CD4-positive, alpha-beta T cell treated with Interleukin-1 beta for 1 hour (primary cell): Measurements from ENCODE around the gene TFB2M.
"Not testable (repeated sequence)": the region's sequence is repeated elsewhere in the genome, so short reads cannot be mapped to it uniquely, and the experiment has no call there.

Experiments
- DNase-seq, 2 donors: peaks; one replicate each; pipeline ENCODE4 v3.0.0-alpha.2; 2020 to 2022

Gene TFB2M, protein sequence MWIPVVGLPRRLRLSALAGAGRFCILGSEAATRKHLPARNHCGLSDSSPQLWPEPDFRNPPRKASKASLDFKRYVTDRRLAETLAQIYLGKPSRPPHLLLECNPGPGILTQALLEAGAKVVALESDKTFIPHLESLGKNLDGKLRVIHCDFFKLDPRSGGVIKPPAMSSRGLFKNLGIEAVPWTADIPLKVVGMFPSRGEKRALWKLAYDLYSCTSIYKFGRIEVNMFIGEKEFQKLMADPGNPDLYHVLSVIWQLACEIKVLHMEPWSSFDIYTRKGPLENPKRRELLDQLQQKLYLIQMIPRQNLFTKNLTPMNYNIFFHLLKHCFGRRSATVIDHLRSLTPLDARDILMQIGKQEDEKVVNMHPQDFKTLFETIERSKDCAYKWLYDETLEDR

DNA sequence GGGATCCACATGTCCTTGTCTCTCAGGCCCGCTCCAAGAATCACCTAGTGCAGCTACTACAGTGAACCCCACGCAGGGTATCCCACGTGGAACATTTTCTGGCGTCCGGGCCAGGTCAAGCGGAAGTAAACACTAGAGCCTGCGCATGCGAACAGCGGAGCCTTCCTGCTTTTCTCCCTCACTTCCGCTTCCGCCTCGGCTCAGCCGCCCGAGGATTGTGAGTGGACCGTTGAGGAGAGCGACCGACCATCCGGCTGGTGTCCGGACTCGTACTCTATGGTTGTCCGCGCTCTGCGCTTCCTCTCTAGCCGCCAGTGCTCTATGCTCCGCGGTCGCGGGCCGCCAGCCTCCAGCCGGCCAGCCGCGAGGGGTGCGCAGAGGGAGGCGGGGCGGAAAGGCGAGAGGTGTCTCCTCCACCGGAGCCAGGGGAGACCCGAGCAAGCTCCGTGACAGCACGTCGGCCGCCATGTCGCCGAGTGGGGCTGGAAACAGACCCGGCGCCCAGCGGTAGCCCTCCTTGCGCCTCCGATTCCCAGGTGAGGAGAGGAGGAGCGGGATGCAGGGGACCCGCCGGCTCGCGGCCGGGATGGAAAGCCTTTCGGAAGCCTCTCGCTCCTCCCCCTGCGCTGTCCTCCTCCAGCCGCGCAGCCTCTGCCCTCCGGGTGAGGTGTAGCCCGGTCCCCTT lies at the start of gene TFB2M, which contains the start of gene CNST:
TFB2M (minus strand) TSS at position 134 of the 685 bp plus-strand sequence; CDS start at position 11, 123 bp downstream.
CNST (plus strand) TSS at position 329 of the 685 bp plus-strand sequence. CDS start 25,107 bp downstream, outside the sequence.
- DNase-seq: peak; percentile 93 to 96

DNA sequence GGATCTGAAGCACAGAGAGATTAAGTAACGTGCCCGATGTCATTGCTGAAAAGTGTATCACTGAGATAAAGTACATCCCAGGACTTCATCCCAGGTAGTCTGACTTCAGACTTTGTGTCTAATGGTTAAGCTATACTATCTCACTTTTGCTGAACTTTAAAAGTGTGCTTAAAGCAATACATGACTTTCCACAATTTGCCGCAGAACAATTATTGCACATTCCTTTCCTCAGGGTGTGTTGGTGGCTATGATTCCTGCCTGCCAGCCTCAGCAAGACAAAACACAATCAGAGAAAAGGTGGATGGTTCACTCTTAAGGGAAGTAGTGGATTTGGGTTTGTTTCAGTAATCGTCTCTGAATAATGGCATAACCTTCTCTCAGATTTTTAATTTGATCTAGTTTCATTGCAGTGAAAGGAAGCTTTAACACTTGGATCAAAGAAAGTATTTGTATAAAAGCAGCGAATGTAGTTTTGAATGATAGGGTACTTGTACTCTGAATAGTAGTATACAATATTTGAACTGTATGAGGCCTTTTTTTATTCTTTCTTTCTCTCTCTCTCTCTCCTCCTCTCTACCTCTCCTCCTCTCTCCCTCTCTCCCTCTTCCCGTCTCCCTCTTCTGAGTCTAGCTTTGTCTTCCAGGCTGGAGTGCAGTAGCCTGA lies 47.2 kb upstream of the TFB2M start:
- DNase-seq: no peak

DNA sequence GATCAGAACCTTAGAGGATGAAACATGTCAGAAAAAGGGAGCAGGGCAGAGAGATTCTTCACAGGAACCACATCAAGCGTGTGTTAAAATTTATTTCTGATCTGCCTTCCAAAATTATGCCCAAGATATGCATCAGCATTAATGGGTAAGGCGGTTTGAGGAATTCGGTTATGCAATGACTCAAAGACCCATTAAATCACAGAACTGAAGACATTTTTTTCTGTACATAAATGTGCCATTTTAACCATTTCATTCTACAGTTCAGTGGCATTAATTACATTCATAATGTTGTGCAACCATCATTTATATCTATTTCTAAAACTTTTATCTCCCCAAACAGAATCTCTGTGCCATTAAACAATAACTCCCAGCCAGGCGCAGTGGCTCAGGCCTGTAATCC lies 43.6 kb upstream of the TFB2M start:
- no peak for DNase-seq

DNA sequence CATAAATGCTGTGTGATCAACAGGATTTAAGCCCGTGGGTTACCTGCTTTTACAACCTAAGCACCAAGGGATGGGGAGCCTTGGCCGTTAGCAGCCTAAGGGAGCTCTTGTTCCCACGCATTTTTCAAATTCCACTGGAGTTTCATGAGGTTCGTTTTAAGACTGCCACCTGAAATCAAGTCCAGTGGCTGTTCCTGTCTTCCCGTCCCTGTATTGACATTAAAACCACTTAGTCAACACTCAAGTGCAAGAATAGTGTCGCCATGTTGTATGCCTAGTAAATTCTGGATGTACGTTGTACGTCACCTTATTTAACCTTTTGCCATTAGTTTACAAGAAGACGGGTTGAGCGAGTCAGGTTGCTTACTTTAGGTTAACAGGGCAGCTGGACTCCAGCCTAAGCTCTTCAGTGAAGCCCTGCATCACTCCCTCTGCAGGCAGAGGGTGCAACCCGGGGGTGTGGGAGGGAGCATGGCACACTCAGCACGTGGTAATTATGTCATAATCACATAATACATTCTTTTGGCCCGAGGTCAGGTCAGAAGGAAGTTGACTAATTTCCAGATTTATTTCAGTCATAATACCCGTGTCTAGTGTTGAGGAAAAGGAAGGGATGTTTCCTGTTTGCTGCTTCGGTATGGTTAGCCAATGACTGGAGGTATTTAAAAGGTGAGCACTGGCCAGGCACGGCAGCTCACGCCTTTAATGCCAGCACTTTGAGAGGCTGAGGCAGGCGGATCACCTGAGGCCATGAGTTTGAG lies 42.7 kb upstream of the TFB2M start:
- peak in 1 of 2 donors; percentile 59 for DNase-seq

DNA sequence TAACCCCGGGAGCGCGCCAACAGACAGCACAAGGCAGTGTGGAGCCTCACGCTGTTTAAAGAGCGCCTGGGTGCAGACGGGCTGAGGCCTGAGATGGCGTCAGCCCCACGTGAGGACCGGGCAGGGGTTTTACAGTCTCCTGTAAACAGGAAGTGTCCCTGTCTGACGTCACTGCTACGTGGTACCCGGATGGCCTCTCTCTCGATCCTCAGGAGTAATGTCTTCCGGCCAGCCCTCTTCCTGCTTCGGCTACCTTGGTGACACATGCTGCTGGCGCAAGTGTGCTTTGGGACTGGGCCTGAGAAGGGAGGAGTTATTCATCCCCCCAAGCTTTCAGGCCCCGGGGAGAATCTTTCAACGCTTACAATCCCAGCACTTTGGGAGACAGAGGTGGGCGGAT lies 41.4 kb upstream of the TFB2M start:
- peak in 1 of 2 donors; percentile 23 for DNase-seq

DNA sequence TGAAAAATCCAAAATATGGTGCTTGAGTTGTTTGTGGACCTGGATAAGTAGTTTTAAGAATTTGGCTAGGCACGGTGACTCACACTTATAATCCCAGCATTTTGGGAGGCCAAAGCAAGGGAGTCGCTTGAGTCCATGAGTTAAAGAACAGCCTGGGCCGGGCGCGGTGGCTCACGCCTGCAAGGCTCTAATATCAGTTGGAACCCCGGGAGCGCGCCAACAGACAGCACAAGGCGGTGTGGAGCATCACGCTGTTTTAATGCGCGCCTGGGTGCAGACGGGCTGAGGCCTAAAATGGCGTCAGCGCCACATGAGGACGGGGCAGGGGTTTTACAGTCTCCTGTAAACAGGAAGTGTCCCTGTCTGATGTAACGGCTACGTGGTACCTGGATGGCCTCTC lies 39.2 kb upstream of the TFB2M start:
- not testable (repeated sequence) for DNase-seq

DNA sequence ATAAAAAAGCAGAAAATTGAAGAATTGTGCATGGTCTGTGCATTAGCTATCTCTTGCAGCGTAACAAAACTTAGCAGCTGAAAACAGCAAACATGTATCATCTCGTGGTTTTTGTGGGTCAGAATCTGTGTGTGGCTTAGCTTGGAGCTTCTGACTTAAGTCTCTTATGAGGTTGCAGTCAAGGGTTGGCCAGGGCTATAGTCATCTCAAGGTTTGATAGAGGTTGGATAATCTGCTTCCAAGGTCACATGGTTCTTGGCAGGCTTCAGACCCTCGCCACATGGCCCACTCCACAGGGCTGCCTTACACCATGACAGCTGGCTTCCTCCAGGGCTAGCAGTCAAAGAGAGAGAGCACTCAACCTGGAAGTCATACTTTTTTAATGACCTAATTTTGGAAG lies 36.1 kb upstream of the TFB2M start:
- no peak for DNase-seq

DNA sequence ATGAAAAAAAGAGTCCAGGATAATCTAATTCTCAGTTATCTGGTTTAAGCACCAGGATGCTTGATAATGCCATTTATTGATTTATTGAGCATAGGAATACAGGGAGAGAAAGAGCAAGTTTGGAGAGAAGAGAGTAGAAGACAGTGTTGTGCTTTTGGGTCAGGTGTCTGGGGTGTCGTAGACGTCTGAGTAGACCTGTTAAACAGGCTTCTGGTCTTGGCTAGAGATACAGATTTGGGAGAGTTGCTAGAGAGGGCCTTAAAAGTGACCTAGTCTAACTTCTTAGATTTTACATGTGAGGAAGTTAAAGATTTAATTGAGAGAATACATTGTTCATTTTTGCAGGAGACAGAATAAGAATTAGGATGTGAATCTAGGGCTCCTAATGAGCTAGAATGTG lies 34.5 kb upstream of the TFB2M start:
- DNase-seq: no peak

DNA sequence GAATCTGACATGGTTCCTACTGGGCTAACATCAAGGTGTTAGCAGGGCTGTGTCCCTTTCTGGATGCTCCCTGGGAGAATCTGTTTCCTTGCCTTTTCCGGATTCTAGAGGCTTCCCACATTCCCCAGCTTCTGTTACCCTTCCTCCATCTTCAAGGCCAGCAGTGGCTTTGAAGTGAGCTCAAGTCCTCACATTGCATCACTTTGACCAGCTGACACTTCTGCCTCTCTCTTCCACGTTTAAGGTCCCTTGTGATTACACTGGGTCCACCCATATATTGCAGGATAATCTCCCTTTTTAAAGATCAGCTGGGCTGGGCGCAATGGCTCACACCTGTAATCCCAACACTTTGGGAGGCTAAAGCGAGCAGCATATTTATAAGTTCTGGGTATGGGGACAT lies 33.3 kb upstream of the TFB2M start:
- DNase-seq: no peak

DNA sequence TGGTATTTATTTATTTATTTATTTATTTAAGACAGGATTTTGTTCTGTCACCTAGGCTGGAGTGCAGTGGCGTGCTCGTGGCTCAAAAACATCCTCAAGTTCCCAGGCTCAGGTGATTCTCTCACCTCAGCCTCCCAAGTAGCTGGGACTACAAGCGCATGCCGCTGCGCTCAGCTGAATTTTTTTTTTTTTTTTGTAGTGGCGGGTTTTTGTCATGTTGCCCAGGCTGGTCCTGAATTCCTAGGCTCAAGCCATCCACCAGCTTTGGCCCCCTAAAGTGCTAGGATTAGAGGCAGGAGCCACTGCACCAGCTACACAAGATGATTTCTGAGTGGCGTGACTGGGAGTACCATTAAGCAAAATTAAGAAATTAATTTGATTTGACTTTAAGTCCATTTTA lies 31.9 kb upstream of the TFB2M start:
- no peak for DNase-seq

DNA sequence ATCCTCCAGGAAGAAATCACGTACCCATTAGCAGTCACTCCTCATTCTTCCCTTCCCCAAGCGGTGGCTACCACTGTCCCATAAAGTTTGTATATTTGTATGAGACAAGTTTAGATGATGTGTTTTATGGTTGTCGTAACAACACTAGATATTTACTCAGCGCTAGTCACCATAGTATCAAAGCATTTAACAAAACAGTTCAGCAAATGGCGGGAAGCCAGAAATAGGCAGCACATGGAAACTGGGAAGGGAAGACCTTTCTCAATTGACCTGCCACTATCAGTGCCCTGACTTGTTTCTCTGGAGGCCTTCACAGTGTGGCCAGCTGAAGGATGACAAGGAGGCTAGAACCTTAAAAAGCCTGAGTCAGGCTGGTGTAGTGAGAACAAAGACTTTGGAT lies 31.3 kb upstream of the TFB2M start:
- no peak for DNase-seq

DNA sequence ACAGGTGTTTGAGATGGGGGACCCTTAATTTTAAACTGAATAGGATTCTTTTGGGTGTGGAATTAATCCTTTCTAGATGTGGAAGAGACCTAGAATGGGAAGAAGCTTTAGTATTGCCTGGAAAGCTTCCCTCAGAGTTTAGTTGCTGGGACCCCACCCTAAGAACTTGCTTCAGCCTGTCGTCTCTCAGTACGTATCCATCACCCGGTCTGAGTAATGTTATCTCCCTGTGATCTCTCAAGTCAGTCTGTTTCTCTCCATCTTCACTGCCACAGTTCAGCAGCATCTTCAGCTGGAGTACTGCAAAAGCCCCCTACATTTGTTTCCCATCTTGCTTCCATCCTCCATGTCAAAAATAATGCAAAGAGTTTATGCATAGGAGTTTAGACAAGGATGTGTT lies 29.1 kb upstream of the TFB2M start:
- no peak for DNase-seq

DNA sequence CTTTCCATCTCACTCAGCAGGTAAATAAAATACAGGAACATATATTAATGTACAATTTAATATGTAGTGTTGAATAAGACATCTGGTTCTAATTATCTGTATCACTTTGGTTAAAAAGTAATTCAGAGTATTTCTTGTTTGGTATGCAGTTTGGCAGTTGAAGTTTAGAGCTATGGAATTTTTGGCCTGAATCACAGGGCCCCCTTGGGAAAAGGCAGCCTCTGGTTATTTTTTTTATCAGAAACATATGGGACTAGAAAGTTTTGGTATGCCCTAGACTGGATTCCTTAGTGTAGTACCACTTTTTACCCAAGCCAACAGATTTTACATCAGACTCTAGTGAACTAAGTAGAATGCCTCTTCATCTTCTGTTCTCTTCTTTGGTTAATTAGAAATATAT lies 26.6 kb upstream of the TFB2M start:
- no peak for DNase-seq

DNA sequence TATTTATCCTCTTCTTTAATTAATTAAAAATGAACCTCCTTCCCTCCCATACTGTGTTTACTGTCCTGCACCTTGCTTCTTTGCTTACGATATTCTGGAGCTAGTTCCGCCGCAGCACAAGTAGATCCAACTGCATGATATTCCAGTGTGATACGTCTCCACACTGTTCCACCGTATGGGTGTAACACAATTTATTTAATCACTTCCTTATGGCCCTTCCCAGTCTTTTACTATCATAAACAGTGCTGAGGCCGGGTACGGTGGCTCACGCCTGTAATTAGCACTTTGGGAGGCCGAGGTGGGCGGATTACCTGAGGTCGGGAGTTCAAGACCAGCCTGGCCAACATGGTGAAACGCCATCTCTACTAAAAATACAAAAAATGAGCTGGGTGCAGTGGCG lies 25.9 kb upstream of the TFB2M start:
- no peak for DNase-seq

DNA sequence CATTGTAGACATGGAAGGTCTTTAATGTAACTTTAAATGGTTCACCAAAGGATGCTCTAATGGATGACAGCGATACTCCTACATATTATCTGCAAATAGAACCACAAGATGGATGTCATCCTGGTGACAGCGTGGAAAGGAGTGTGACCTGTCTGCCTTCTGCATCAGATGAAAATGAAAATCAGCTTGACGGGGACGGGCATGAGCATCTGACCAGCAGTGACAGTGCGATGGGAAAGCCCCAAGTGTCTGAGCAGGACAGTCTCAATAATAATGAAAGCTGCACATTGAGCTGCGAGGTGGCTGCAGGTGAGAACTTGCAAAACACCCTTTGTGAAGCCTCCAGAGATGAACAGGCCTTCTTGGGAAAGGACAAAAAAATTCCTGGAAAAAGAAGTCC lies 25.4 kb upstream of the TFB2M start:
- DNase-seq: no peak

DNA sequence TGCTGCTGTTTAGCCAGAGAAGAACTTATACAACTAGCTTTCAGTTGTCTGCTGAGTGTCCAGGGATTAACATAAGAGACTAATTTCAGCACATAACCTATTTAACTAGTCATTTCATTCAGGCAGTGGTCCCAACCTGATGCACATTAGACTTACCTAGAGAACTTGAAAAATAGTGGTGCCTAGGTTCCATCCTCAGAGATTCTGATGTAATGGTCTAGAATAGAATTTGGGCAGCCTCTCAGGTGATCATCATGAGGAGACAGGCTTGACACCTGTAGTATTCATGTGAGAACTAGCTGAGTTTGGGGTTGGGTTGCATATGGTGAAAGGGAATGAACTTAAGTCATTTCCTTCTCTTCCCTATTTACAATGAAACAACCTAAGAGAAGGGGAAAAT lies 25.0 kb upstream of the TFB2M start:
- no peak for DNase-seq

DNA sequence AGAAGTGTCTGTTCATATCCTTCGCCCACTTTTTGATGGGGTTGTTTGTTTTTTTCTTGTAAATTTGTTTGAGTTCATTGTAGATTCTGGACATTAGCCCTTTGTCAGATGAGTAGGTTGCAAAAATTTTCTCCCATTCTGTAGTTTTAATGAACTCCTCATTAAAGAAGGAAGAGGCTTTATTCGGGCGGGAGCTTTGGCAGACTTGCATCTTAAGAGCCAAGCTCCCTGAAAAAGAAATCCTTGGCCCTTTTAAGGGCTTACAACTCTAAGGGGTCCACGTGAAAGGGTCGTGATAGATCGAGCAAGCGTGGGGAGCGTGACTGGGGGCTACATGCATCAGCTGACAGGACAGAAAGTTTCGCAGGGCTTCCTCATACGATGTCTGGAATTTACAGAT lies 23.9 kb upstream of the TFB2M start:
- not testable (repeated sequence) for DNase-seq

DNA sequence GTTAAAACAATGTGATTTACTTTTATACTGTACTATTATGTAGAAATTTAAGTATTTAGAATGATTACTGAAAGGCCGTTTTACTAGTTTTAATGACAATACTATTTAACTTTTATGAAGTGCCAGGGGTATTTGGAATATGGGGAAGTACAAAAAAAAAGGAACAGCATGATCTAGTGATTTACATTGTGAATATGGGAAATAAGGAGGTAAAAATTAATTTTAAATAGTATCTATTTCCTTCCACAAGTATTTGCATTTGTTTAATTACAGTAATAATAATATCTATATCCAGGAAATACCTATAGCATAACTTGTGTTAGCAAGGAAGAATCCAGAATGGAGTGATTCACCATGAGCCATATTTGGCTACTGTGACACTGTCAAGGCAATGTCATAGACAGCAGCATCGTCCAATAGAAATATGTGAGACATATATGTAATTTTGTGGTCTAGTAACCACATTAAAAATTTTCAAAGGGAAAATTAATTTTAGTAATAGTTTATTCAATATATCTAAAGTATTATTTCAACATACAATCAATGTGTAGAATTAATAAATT lies 22.2 kb upstream of the TFB2M start:
- DNase-seq: no peak

DNA sequence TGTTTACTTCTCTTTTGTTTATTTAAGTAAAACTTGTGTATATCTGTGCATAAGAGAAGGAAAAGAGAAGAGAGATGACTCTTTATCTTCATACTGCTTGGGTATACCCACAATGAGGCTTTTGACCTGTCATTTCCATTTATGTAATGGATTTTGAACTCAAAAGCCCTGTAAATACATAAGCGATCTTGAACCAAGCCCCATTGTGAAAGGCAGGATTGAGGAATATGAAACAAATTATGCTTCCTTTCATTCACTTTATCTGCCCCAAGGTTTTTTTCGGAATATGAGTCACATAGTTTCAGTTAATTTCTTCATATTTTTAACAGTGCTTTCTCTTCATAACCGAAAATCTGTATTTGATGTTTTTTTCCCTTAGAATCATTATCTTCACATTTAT lies 21.5 kb upstream of the TFB2M start:
- no peak for DNase-seq

DNA sequence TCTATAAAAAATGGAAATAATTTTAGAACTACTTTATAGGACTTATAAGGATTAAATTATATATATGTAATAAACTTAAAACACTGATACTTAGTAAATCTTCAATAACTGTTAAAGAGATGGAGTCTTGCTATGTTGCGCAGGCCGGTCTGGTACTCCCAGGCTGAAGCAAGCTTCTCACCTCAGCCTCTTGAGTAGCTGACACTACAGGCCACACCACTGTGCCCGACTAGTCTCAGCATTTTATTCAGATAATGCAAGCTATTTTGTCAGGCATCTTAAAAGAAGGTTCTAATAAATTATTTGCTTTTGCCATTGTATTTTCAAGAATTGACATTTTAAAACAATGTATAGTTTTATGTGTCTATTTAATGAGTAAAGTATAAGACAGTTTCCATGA lies 21.0 kb upstream of the TFB2M start:
- no peak for DNase-seq

DNA sequence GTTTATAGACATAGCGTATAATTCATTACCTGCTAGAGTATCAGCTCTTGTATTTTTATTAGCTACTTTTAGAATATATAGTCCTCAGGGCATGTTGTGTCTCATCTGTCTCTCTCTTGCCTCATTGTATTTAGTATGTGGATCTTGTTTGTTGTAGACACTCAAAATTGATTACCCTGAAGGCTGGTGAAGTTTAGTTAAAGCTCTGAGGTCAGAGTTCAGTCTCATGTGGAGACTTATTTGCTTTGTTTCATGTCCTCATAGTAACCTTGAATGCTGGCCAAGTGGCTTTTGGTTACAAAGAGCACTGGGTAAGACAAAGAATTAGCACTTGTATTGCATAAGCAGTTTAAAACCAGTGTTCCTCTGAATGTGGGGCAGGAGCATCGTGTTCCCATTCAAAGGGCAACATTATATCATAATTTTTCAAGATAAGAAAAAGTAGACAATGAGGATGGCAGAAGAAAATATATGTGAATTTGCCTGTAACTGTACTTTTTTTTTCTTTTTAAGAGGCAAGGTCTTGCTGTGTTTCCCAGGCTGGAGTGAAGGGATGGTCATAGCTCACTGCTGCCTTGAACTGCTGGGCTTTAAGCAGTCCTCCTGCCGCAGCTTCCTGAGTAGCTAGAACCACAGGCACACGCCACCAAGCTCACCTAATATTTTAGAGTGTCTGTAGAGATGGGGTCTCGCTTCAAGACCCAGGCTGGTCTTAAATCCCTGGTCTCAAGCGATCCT lies 17.6 kb upstream of the TFB2M start:
- no peak for DNase-seq

DNA sequence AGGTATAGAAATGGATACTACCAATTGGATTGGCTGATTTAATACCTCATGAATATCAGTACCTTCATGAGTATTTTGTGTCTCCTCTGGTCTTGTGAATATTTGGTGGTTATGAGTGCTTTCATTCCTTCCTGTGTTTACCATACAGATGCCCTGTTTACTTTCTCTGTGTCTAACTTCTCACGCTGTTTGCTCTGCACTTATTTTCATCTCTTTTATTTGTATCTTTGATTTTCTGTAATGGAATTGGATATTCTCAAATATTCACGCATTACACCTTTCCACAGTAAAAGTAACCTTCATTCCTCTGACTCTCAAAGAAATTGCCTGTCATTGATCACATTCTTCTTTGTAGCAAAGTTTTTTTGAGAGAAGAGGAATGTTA lies 17.0 kb upstream of the TFB2M start:
- DNase-seq: no peak
